HEK293T (cell line): ENCODE measurements around the gene INSC.

Source experiments
- BHLHE40 ChIP-seq: fragments of 450-650 bp; IDR thresholded peaks from 2 replicates; pipeline ENCODE4 v1.6.1; 2016; ENCODE audit warnings: mild to moderate bottlenecking, moderate library complexity, borderline replicate concordance
- L3MBTL2 ChIP-seq: fragments of 450-650 bp; conservative IDR thresholded peaks from 2 replicates; pipeline ENCODE4 v1.6.1; 2016; ENCODE audit warnings: mild to moderate bottlenecking
- SP1 ChIP-seq: fragments of 450-650 bp; IDR thresholded peaks from 2 replicates; pipeline ENCODE4 v1.6.1; 2017
- SUZ12 ChIP-seq: fragments of 450-650 bp; IDR thresholded peaks from 2 replicates; pipeline ENCODE4 v1.6.1; 2016; ENCODE audit warnings: mild to moderate bottlenecking
- TARDBP ChIP-seq: fragments of 450-650 bp; IDR thresholded peaks from 2 replicates; pipeline ENCODE4 v1.6.1; 2016

- no peak for TF ChIP-seq BHLHE40
- TF ChIP-seq SUZ12, result no peak
- TF ChIP-seq L3MBTL2, result no peak
- TF ChIP-seq SP1, result no peak
- no peak for TF ChIP-seq TARDBP
Measured at GRCh38 chr11:15136166-15136565, 21.4 kb downstream of the INSC start.
